A549 (cell line): Measurements from ENCODE around the gene IFNA6. TPM values are rescaled to one million over a fixed set of nuclear protein-coding genes. Genes with fewer than 3 reads are reported as not detected.
A peak's percentile ranks its signal among the peaks of the same experiment; 100 is the strongest.

ENCODE experiments used
- ATAC-seq, 2 experiments: fragments of 200-7000 bp in 1 of 2; fragments of >200 bp in 1 of 2; cut with Nextera tagmentation in 1 of 2; cut with Tn5 transposase in 1 of 2; 3 replicates each; pipeline versions ENCODE4 v1.8.0 to v1.9.1; 2018 to 2020; ENCODE audit warnings: mild to moderate bottlenecking in 1 of 2, moderate library complexity in 1 of 2
- CTCF ChIA-PET: fragments of 300-600 bp; sonication (Branson Sonifier 250); formaldehyde crosslinking; extraction: SDS; loops from one replicate; lab custom pipeline; 2021; ENCODE audit warnings: antibody characterized with exemption, inconsistent platforms; lab: Yijun Ruan, JAX
- POLR2A ChIA-PET: fragments of 350-600 bp; formaldehyde crosslinking; extraction: SDS; loops from one replicate; lab custom pipeline; 2021; ENCODE audit warnings: antibody characterized with exemption, inconsistent platforms; lab: Yijun Ruan, JAX
- DNase-seq, 2 experiments: peaks; one replicate each; pipeline versions ENCODE4 v3.0.0 to v3.0.0-alpha.2; 2011 to 2016; ENCODE audit warnings: low read depth in 1 of 2, low spot score in 1 of 2
- FAIRE-seq: peaks from 2 replicates; lab custom pipeline; 2011; peaks lifted over from hg19 to GRCh38; lab: Jason Lieb, UNC
- H3K27ac ChIP-seq, 2 experiments: fragments of >200 bp; sonication (Bioruptor Twin); formaldehyde crosslinking; 3 replicates each; pipeline ENCODE4 v1.5.1; 2016 to 2017
- H3K4me1 ChIP-seq: fragments of >200 bp; sonication (Bioruptor Twin); formaldehyde crosslinking; 3 replicates; pipeline ENCODE4 v1.6.1; 2016
- H3K4me2 ChIP-seq: fragments of >200 bp; sonication (Bioruptor Twin); formaldehyde crosslinking; 3 replicates; pipeline ENCODE4 v1.6.1; 2016
- H3K4me3 ChIP-seq: fragments of >200 bp; sonication (Bioruptor Twin); formaldehyde crosslinking; 3 replicates; pipeline ENCODE4 v1.5.1; 2016
- H3K9me3 ChIP-seq: fragments of >200 bp; sonication (Bioruptor Twin); formaldehyde crosslinking; 3 replicates; pipeline ENCODE4 v1.6.1; 2016
- CTCF ChIP-seq: fragments of >200 bp; sonication (Bioruptor Twin); formaldehyde crosslinking; IDR thresholded peaks from 3 replicates; pipeline ENCODE4 v1.5.1; 2016
- EHF ChIP-seq: fragments of 250-450 bp; sonication (Bioruptor Pico); IDR thresholded peaks from 2 replicates; pipeline ENCODE4 v1.5.0; 2020; ENCODE audit warnings: mild to moderate bottlenecking
- EHMT2 ChIP-seq: fragments of 200-600 bp; sonication (generic); IDR thresholded peaks from 2 replicates; pipeline ENCODE4 v1.6.1; 2016; ENCODE audit warnings: antibody characterized with exemption, low read depth, mild to moderate bottlenecking, moderate library complexity
- ELK1 ChIP-seq: fragments of 150-350 bp; IDR thresholded peaks from 2 replicates; pipeline ENCODE4 v1.6.1; 2014; ENCODE audit warnings: low read depth, mild to moderate bottlenecking, low read length
- GATA3 ChIP-seq: IDR thresholded peaks from 2 replicates; pipeline ENCODE4 v1.6.1; 2012; ENCODE audit warnings: borderline replicate concordance
- HOXA7 ChIP-seq: fragments of 250-450 bp; sonication (Bioruptor Pico); IDR thresholded peaks from 2 replicates; pipeline ENCODE4 v1.5.0; 2020; ENCODE audit warnings: mild to moderate bottlenecking, moderate library complexity
- JUNB ChIP-seq: fragments of >200 bp; sonication (Bioruptor Twin); formaldehyde crosslinking; IDR thresholded peaks from 2 replicates; pipeline ENCODE4 v1.6.1; 2016
- KDM5A ChIP-seq: fragments of 200-600 bp; sonication (generic); IDR thresholded peaks from 2 replicates; pipeline ENCODE4 v1.6.1; 2016; ENCODE audit warnings: antibody characterized with exemption, mild to moderate bottlenecking
- MAFK ChIP-seq: fragments of 450-650 bp; IDR thresholded peaks from 2 replicates; pipeline ENCODE4 v1.6.1; 2014; ENCODE audit not compliant: partially characterized antibody
- NFE2L2 ChIP-seq: fragments of 150-350 bp; conservative IDR thresholded peaks from 2 replicates; pipeline ENCODE4 v1.6.1; 2014; ENCODE audit warnings: low read length
- NPAS2 ChIP-seq: fragments of 250-450 bp; sonication (Bioruptor Pico); IDR thresholded peaks from 2 replicates; pipeline ENCODE4 v1.8.0; 2022; ENCODE audit warnings: mild to moderate bottlenecking, moderate library complexity, borderline replicate concordance
- PBX3 ChIP-seq: IDR thresholded peaks from 2 replicates; pipeline ENCODE4 v1.6.1; 2012
- PHF8 ChIP-seq: fragments of 200-600 bp; sonication (generic); IDR thresholded peaks from 2 replicates; pipeline ENCODE4 v1.6.1; 2016; ENCODE audit warnings: low read depth, mild to moderate bottlenecking, antibody characterized with exemption, moderate library complexity, borderline replicate concordance
- RAD21 ChIP-seq, 2 experiments: fragments of >200 bp in 1 of 2; sonication (Bioruptor Twin) in 1 of 2; formaldehyde crosslinking in 1 of 2; IDR thresholded peaks in 1 of 2; conservative IDR thresholded peaks in 1 of 2; 2 replicates in 1 of 2; 3 replicates in 1 of 2; pipeline ENCODE4 v1.6.1; 2012 to 2018; ENCODE audit warnings: inconsistent platforms in 1 of 2
- SMC3 ChIP-seq: fragments of >200 bp; sonication (Bioruptor Twin); formaldehyde crosslinking; IDR thresholded peaks from 3 replicates; pipeline ENCODE4 v1.6.1; 2018; ENCODE audit warnings: inconsistent platforms
- SREBF2 ChIP-seq: fragments of 450-650 bp; IDR thresholded peaks from 2 replicates; pipeline ENCODE4 v1.6.1; 2014; ENCODE audit warnings: mild to moderate bottlenecking, moderate library complexity
- ZFP36 ChIP-seq: fragments of 450-650 bp; IDR thresholded peaks from 2 replicates; pipeline ENCODE4 v1.6.1; 2014; ENCODE audit warnings: borderline replicate concordance; ENCODE audit not compliant: partially characterized antibody
- WGBS: methylation state at CpG from one replicate; pipeline ENCODE4 v1.1.6; 2017; ENCODE audit errors: missing lambda C conversion rate; 5-methylcytosine and 5-hydroxymethylcytosine counted together
- polyA minus RNA-seq: library from RNA; depleted of rRNA, polyadenylated mRNA; stranded (reverse); fragments of >200 nt; gene quantifications from 2 replicates; pipeline ENCODE4 v1.2.3, GENCODE V29; 2011; rRNA and poly(A)+ RNA removed
- polyA plus RNA-seq, 4 experiments: library from polyadenylated mRNA; depleted of rRNA in 3 of 4; stranded (reverse); fragments of >200 nt; fragmentation: RNase III in 1 of 4; extraction: RNeasy Plus Mini Kit Qiagen cat#74134 plus additional on column Dnase treatment in 1 of 4; gene quantifications; 2 replicates in 3 of 4; 3 replicates in 1 of 4; pipeline ENCODE4 v1.2.3, GENCODE V29; 2011 to 2017

The IFNA6 gene
- polyA plus RNA-seq (2011; rRNA removed) = not detected in 2 replicates
- not detected in 2 replicates for polyA plus RNA-seq (2012; cell fraction: cytosol; rRNA removed)
- not detected in 2 replicates for polyA plus RNA-seq (2012; cell fraction: nucleus; rRNA removed)
- not detected in 3 replicates for polyA plus RNA-seq (2017; fragmentation: RNase III; extraction: RNeasy Plus Mini Kit Qiagen cat#74134 plus additional on column Dnase treatment)
- not detected in 2 replicates for polyA minus RNA-seq

GRCh38 chr9:21350787-21351186 lies at the start of gene IFNA6:
TSS of gene IFNA6 (minus strand) at chr9:21350887. CDS start at chr9:21350887, 0 bp downstream.
- H3K27ac ChIP-seq = no peak within 1 kb of the TSS
- H3K9me3 ChIP-seq = peaks cover 6% of the 10 kb centered on the region; the same call in 1 of the 3 replicates
- no peak within 1 kb of the TSS for H3K4me2 ChIP-seq
- H3K4me1 ChIP-seq = no peaks in the 10 kb centered on the region
- WGBS = 77% methylated on average over 1 of the region's 1 CpG
- POLR2A ChIA-PET = no interaction called here
- ATAC-seq (no peak), FAIRE-seq (no peak), DNase-seq (no peak)
- TF ChIP-seq ZFP36 (no peak), CTCF (no peak), ELK1 (no peak), NFE2L2 (no peak), HOXA7 (no peak), SMC3 (no peak), GATA3 (no peak), EHF (CRISPR knock-in tag) (no peak), JUNB (no peak)
- no peak within 1 kb of the TSS for H3K4me3 ChIP-seq
- CTCF ChIA-PET = interaction anchor here (2.1 kb wide), 1 partner anchor 11 kb away, joined by 5 read pairs; no protein-coding TSS in a partner anchor

GRCh38 chr9:21399956-21400355 lies 49.3 kb upstream of the IFNA6 start:
- CTCF ChIA-PET = interaction anchor here (1.2 kb wide), 1 partner anchor 8 kb away, joined by 3 read pairs; no protein-coding TSS in a partner anchor
- WGBS = 45% methylated on average over 3 of the region's 3 CpGs
- no peak for ATAC-seq
- TF ChIP-seq PBX3 = no peak
- no peak for TF ChIP-seq EHMT2
- no peak for TF ChIP-seq KDM5A
- TF ChIP-seq NPAS2 (CRISPR knock-in tag) = no peak
- TF ChIP-seq SREBF2 = no peak
- TF ChIP-seq MAFK = no peak
- no peak for TF ChIP-seq PHF8
- TF ChIP-seq, all 56 proteins: peak for 0
- DNase-seq (no peak), FAIRE-seq (no peak)
- H3K4me1 ChIP-seq = no peaks in the 10 kb centered on the region
- no peak overlapping the region for H3K4me2 ChIP-seq
- H3K9me3 ChIP-seq = no peaks in the 10 kb centered on the region
- POLR2A ChIA-PET = no interaction called here
- no peak overlapping the region for H3K27ac ChIP-seq
- no peak overlapping the region for H3K4me3 ChIP-seq

- TF ChIP-seq MAFK (peak; percentile 59), RAD21 (conservative IDR thresholded peaks at IDR 0.05 in 1 of 2, IDR thresholded peaks at IDR 0.05 in 1 of 2) (no peak)
- TF ChIP-seq, all 56 proteins: peak for 1
- FAIRE-seq (no peak), ATAC-seq (no peak), DNase-seq (no peak)
- Histone ChIP-seq H3K4me3 (no peak overlapping the region), H3K9me3 (no peaks in the 10 kb centered on the region), H3K4me2 (no peak overlapping the region), H3K27ac (no peak overlapping the region), H3K4me1 (no peaks in the 10 kb centered on the region)
- ChIA-PET CTCF (interaction anchor here (0.5 to 1.8 kb wide), 6 partner anchors 20 to 216 kb away, joined by 3 to 11 read pairs (median 4); no protein-coding TSS in a partner anchor), POLR2A (no interaction called here)
- WGBS = 77% methylated on average over 5 of the region's 5 CpGs
These were observed 48.3 kb upstream of the IFNA6 start for GRCh38 chr9:21398955-21399489.
